Measurements from ENCODE around the gene BCAS1.

BCAS1 gene

GRCh38 chr20:54076259-54076658 is 5.9 kb upstream of the BCAS1 start:
- no peak for TF ChIP-seq CTCF (conservative IDR thresholded peaks at IDR 0.05)
- no peak overlapping the region for H3K27ac ChIP-seq

GRCh38 chr20:54075322-54075721 is 4.9 kb upstream of the BCAS1 start:
- H3K27ac ChIP-seq = no peak overlapping the region
- TF ChIP-seq CTCF (conservative IDR thresholded peaks at IDR 0.05) = no peak

GRCh38 chr20:54074511-54074910 is 4.1 kb upstream of the BCAS1 start:
- H3K27ac ChIP-seq = no peak overlapping the region
- no peak for TF ChIP-seq CTCF (conservative IDR thresholded peaks at IDR 0.05)

- TF ChIP-seq CTCF (conservative IDR thresholded peaks at IDR 0.05) = no peak
Measured at GRCh38 chr20:54073288-54073687, 2.9 kb upstream of the BCAS1 start.

GRCh38 chr20:54069501-54069971 is 858 bp downstream of the BCAS1 start:
- peak overlapping the region; percentile 91 for H3K27ac ChIP-seq
- TF ChIP-seq CTCF (conservative IDR thresholded peaks at IDR 0.05) = no peak

More at GRCh38 chr20:54073288-54073687, 2.9 kb upstream of the BCAS1 start:
- no peak overlapping the region for H3K27ac ChIP-seq

GRCh38 chr20:54068966-54069365 is 1.4 kb downstream of the BCAS1 start:
- peak overlapping the region; percentile 91 for H3K27ac ChIP-seq
- no peak for TF ChIP-seq CTCF (conservative IDR thresholded peaks at IDR 0.05)

GRCh38 chr20:54068495-54068894 is 1.9 kb downstream of the BCAS1 start:
- TF ChIP-seq CTCF (conservative IDR thresholded peaks at IDR 0.05) = no peak
- peak overlapping the region; percentile 91 for H3K27ac ChIP-seq

Data from VCaP (cell line).